HEK293 (cell line): Measurements from ENCODE around the gene CATSPERE.

ENCODE experiments used
- CTCF ChIA-PET: fragments of 350-600 bp; formaldehyde crosslinking; extraction: SDS; loops from one replicate; lab custom pipeline; 2021; ENCODE audit warnings: antibody characterized with exemption; lab: Yijun Ruan, JAX
- POLR2A ChIA-PET: fragments of 300-600 bp; formaldehyde crosslinking; extraction: SDS; loops from one replicate; lab custom pipeline; 2020; ENCODE audit warnings: antibody characterized with exemption, inconsistent platforms; lab: Yijun Ruan, JAX
- H3K27ac ChIP-seq: fragments of 200-500 bp; sonication (Bioruptor generic); 2 replicates; pipeline ENCODE4 v1.5.1; 2014; ENCODE audit warnings: low read depth, low read length, control low read depth, inconsistent platforms; ENCODE audit errors: extremely low read depth
- H3K36me3 ChIP-seq, 2 experiments: fragments of 200-500 bp in 1 of 2; sonication (Bioruptor generic) in 1 of 2; 1 replicate in 1 of 2; 2 replicates in 1 of 2; pipeline ENCODE4 v1.5.1; 2014 to 2017; ENCODE audit warnings: inconsistent platforms in 2 of 2, low read length in 2 of 2; ENCODE audit not compliant: control insufficient read depth in 2 of 2, insufficient read depth in 1 of 2
- H3K4me1 ChIP-seq: fragments of 200-500 bp; sonication (Bioruptor generic); 2 replicates; pipeline ENCODE4 v1.5.1; 2014; ENCODE audit warnings: mild to moderate bottlenecking, low read length, inconsistent platforms; ENCODE audit not compliant: control insufficient read depth, insufficient read depth
- H3K4me3 ChIP-seq: 2 replicates; pipeline ENCODE4 v1.5.1; 2011; ENCODE audit warnings: low read depth, mild to moderate bottlenecking, control low read depth, low read length, moderate library complexity
- H3K9me3 ChIP-seq: fragments of 200-500 bp; sonication (Bioruptor generic); 2 replicates; pipeline ENCODE4 v1.5.1; 2014; ENCODE audit warnings: low read depth, low read length, inconsistent platforms; ENCODE audit not compliant: control insufficient read depth, insufficient read depth
- FEZF1 ChIP-seq: fragments of 450-650 bp; formaldehyde crosslinking; IDR thresholded peaks from 2 replicates; pipeline ENCODE4 v1.5.1; 2016; ENCODE audit warnings: missing biosample characterization, missing genetic modification characterization
- PRDM1 ChIP-seq: fragments of 450-650 bp; formaldehyde crosslinking; IDR thresholded peaks from 2 replicates; pipeline ENCODE4; 2016; ENCODE audit warnings: missing biosample characterization, missing genetic modification characterization
- PRDM2 ChIP-seq: fragments of 450-650 bp; formaldehyde crosslinking; IDR thresholded peaks from 2 replicates; pipeline ENCODE4 v1.5.1; 2016; ENCODE audit warnings: missing biosample characterization, missing genetic modification characterization, borderline replicate concordance
- TCF7L2 ChIP-seq: IDR thresholded peaks from 2 replicates; pipeline ENCODE4 v1.6.1; 2011; ENCODE audit warnings: low read depth, mild to moderate bottlenecking, inconsistent platforms, low read length, moderate library complexity, borderline replicate concordance
- ZBTB6 ChIP-seq: fragments of 450-650 bp; formaldehyde crosslinking; IDR thresholded peaks from 2 replicates; pipeline ENCODE4 v1.5.1; 2017; ENCODE audit warnings: missing biosample characterization, missing genetic modification characterization
- ZNF157 ChIP-seq: fragments of 450-650 bp; formaldehyde crosslinking; IDR thresholded peaks from 2 replicates; pipeline ENCODE4 v1.5.1; 2016; ENCODE audit warnings: missing biosample characterization, missing genetic modification characterization
- ZNF16 ChIP-seq: fragments of 450-650 bp; formaldehyde crosslinking; IDR thresholded peaks from 2 replicates; pipeline ENCODE4 v1.5.1; 2016; ENCODE audit warnings: low read depth, missing biosample characterization, missing genetic modification characterization
- ZNF175 ChIP-seq: fragments of 450-650 bp; formaldehyde crosslinking; IDR thresholded peaks from 2 replicates; pipeline ENCODE4 v1.5.1; 2016; ENCODE audit warnings: missing biosample characterization, missing genetic modification characterization
- ZNF184 ChIP-seq: fragments of 450-650 bp; IDR thresholded peaks from 2 replicates; pipeline ENCODE4 v1.5.1; 2018; ENCODE audit warnings: missing biosample characterization, mild to moderate bottlenecking, missing genetic modification characterization
- ZNF2 ChIP-seq: fragments of 450-650 bp; formaldehyde crosslinking; IDR thresholded peaks from 2 replicates; pipeline ENCODE4 v1.5.1; 2016; ENCODE audit warnings: missing biosample characterization, missing genetic modification characterization
- ZNF239 ChIP-seq: fragments of 450-650 bp; formaldehyde crosslinking; IDR thresholded peaks from 2 replicates; pipeline ENCODE4 v1.5.1; 2016; ENCODE audit warnings: missing biosample characterization, missing genetic modification characterization
- ZNF280D ChIP-seq: fragments of 450-650 bp; formaldehyde crosslinking; IDR thresholded peaks from 2 replicates; pipeline ENCODE4 v1.5.1; 2016; ENCODE audit warnings: missing biosample characterization, missing genetic modification characterization
- ZNF529 ChIP-seq: fragments of 450-650 bp; formaldehyde crosslinking; IDR thresholded peaks from 2 replicates; pipeline ENCODE4 v1.5.1; 2017; ENCODE audit warnings: missing genetic modification characterization, missing biosample characterization; ENCODE audit not compliant: insufficient replicate concordance
- ZNF621 ChIP-seq: fragments of 450-650 bp; formaldehyde crosslinking; IDR thresholded peaks from 2 replicates; pipeline ENCODE4 v1.5.1; 2017; ENCODE audit warnings: missing biosample characterization, missing genetic modification characterization
- ZNF747 ChIP-seq: fragments of 450-650 bp; formaldehyde crosslinking; IDR thresholded peaks from 2 replicates; pipeline ENCODE4 v1.5.1; 2016; ENCODE audit warnings: missing biosample characterization, missing genetic modification characterization
- ZNF837 ChIP-seq: fragments of 450-650 bp; formaldehyde crosslinking; IDR thresholded peaks from 2 replicates; pipeline ENCODE4 v1.5.1; 2016; ENCODE audit warnings: missing biosample characterization, missing genetic modification characterization

The CATSPERE gene

GRCh38 chr1:244444854-244445253 lies 16.2 kb upstream of the CATSPERE start (continued):
- TF ChIP-seq PRDM2 = no peak
- no peak for TF ChIP-seq ZNF529
- TF ChIP-seq ZNF184 (tag by site-specific recombination) = no peak
- TF ChIP-seq ZNF2 (tag by site-specific recombination) = no peak
- no peak for TF ChIP-seq ZNF157 (tag by site-specific recombination)
- no peak for TF ChIP-seq ZNF239 (tag by site-specific recombination)

- peaks cover 50% of the 10 kb centered on the region for H3K4me1 ChIP-seq
- CTCF ChIA-PET = interaction anchor here (0.5 to 0.8 kb wide), 3 partner anchors 9 to 49 kb away, joined by 3 to 5 read pairs (median 4); no protein-coding TSS in a partner anchor
- H3K27ac ChIP-seq = no peak overlapping the region
- TF ChIP-seq FEZF1 (peak; percentile 97), ZNF837 (no peak), ZNF280D (tag by site-specific recombination) (no peak), PRDM1 (tag by site-specific recombination) (peak; percentile 71)
- TF ChIP-seq, all 188 proteins: peak for 2
- Histone ChIP-seq H3K36me3 (peaks cover 0 to 15% of the 10 kb centered on the region in 2 experiments; a peak in 2 of 3 replicates), H3K4me3 (no peak overlapping the region), H3K9me3 (no peaks in the 10 kb centered on the region)
- POLR2A ChIA-PET = interaction anchor here (0.7 to 1.0 kb wide), 2 partner anchors 16 to 109 kb away, joined by 3 read pairs; partner anchors contain the start of gene CATSPERE
Observed at GRCh38 chr1:244445320-244446181, 15.5 kb upstream of the CATSPERE start.

GRCh38 chr1:244447024-244447423 lies 14.0 kb upstream of the CATSPERE start:
- CTCF ChIA-PET = interaction anchor here (0.7 to 1.3 kb wide), 3 partner anchors 23 to 193 kb away, joined by 3 to 4 read pairs (median 4); no protein-coding TSS in a partner anchor
- no peak overlapping the region for H3K27ac ChIP-seq
- H3K4me3 ChIP-seq = no peak overlapping the region
- H3K9me3 ChIP-seq = no peaks in the 10 kb centered on the region
- H3K4me1 ChIP-seq = peaks cover 50% of the 10 kb centered on the region
- H3K36me3 ChIP-seq = peaks cover 0 to 15% of the 10 kb centered on the region in 2 experiments; a peak in 1 of 3 replicates
- POLR2A ChIA-PET = no interaction called here
- TF ChIP-seq ZNF16 (tag by site-specific recombination) (no peak), ZNF175 (tag by site-specific recombination) (no peak), ZNF529 (no peak), ZNF621 (no peak), ZNF747 (tag by site-specific recombination) (no peak), TCF7L2 (peak; percentile 59; the same call in 1 of the 2 replicates), ZNF280D (tag by site-specific recombination) (no peak), ZNF157 (tag by site-specific recombination) (no peak), ZBTB6 (tag by site-specific recombination) (no peak)
